A549 (cell line): ENCODE results near the gene OR8J3. TPM values are rescaled to one million over a fixed set of nuclear protein-coding genes. Genes with fewer than 3 reads are reported as not detected.

Experiments
- ATAC-seq, 2 experiments: fragments of 200-7000 bp in 1 of 2; fragments of >200 bp in 1 of 2; cut with Nextera tagmentation in 1 of 2; cut with Tn5 transposase in 1 of 2; 3 replicates each; pipeline versions ENCODE4 v1.8.0 to v1.9.1; 2018 to 2020; ENCODE audit warnings: mild to moderate bottlenecking in 1 of 2, moderate library complexity in 1 of 2
- CTCF ChIA-PET: fragments of 300-600 bp; sonication (Branson Sonifier 250); formaldehyde crosslinking; extraction: SDS; loops from one replicate; lab custom pipeline; 2021; ENCODE audit warnings: antibody characterized with exemption, inconsistent platforms; lab: Yijun Ruan, JAX
- POLR2A ChIA-PET: fragments of 350-600 bp; formaldehyde crosslinking; extraction: SDS; loops from one replicate; lab custom pipeline; 2021; ENCODE audit warnings: antibody characterized with exemption, inconsistent platforms; lab: Yijun Ruan, JAX
- DNase-seq, 2 experiments: peaks; one replicate each; pipeline versions ENCODE4 v3.0.0 to v3.0.0-alpha.2; 2011 to 2016; ENCODE audit warnings: low read depth in 1 of 2, low spot score in 1 of 2
- FAIRE-seq: peaks from 2 replicates; lab custom pipeline; 2011; peaks lifted over from hg19 to GRCh38; lab: Jason Lieb, UNC
- H3K27ac ChIP-seq, 2 experiments: fragments of >200 bp; sonication (Bioruptor Twin); formaldehyde crosslinking; 3 replicates each; pipeline ENCODE4 v1.5.1; 2016 to 2017
- H3K4me1 ChIP-seq: fragments of >200 bp; sonication (Bioruptor Twin); formaldehyde crosslinking; 3 replicates; pipeline ENCODE4 v1.6.1; 2016
- H3K4me2 ChIP-seq: fragments of >200 bp; sonication (Bioruptor Twin); formaldehyde crosslinking; 3 replicates; pipeline ENCODE4 v1.6.1; 2016
- H3K4me3 ChIP-seq: fragments of >200 bp; sonication (Bioruptor Twin); formaldehyde crosslinking; 3 replicates; pipeline ENCODE4 v1.5.1; 2016
- H3K9me3 ChIP-seq: fragments of >200 bp; sonication (Bioruptor Twin); formaldehyde crosslinking; 3 replicates; pipeline ENCODE4 v1.6.1; 2016
- CBX2 ChIP-seq: fragments of 200-600 bp; sonication (generic); IDR thresholded peaks from 2 replicates; pipeline ENCODE4 v1.6.1; 2016; ENCODE audit warnings: low read depth, mild to moderate bottlenecking, borderline replicate concordance
- CEBPB ChIP-seq, 2 experiments: fragments of >200 bp in 1 of 2; sonication (Bioruptor Twin) in 1 of 2; formaldehyde crosslinking in 1 of 2; IDR thresholded peaks; 2 replicates each; pipeline ENCODE4 v1.6.1; 2012 to 2016
- CHD4 ChIP-seq: fragments of 200-600 bp; sonication (generic); IDR thresholded peaks from 2 replicates; pipeline ENCODE4 v1.6.1; 2016; ENCODE audit warnings: antibody characterized with exemption, mild to moderate bottlenecking, borderline replicate concordance
- FOSL2 ChIP-seq, 2 experiments: fragments of 450-650 bp in 1 of 2; fragments of >200 bp in 1 of 2; sonication (Bioruptor Twin) in 1 of 2; formaldehyde crosslinking; IDR thresholded peaks; 2 replicates each; pipeline versions ENCODE4 v1.5.0 to v1.6.1; 2016 to 2020; ENCODE audit warnings: mild to moderate bottlenecking in 1 of 2, moderate library complexity in 1 of 2
- HOXA7 ChIP-seq: fragments of 250-450 bp; sonication (Bioruptor Pico); IDR thresholded peaks from 2 replicates; pipeline ENCODE4 v1.5.0; 2020; ENCODE audit warnings: mild to moderate bottlenecking, moderate library complexity
- JUNB ChIP-seq: fragments of >200 bp; sonication (Bioruptor Twin); formaldehyde crosslinking; IDR thresholded peaks from 2 replicates; pipeline ENCODE4 v1.6.1; 2016
- KDM1A ChIP-seq: fragments of 200-600 bp; sonication (generic); IDR thresholded peaks from 2 replicates; pipeline ENCODE4 v1.6.1; 2016; ENCODE audit warnings: low read depth, mild to moderate bottlenecking
- MYC ChIP-seq: IDR thresholded peaks from 2 replicates; pipeline ENCODE4 v1.6.1; 2012; ENCODE audit warnings: mild to moderate bottlenecking, inconsistent platforms, low read length, improper control_type of control experiment, borderline replicate concordance
- NPAS2 ChIP-seq: fragments of 250-450 bp; sonication (Bioruptor Pico); IDR thresholded peaks from 2 replicates; pipeline ENCODE4 v1.8.0; 2022; ENCODE audit warnings: mild to moderate bottlenecking, moderate library complexity, borderline replicate concordance
- POLR2A ChIP-seq: IDR thresholded peaks from 2 replicates; pipeline ENCODE4 v1.6.1; 2012; ENCODE audit warnings: mild to moderate bottlenecking, low read length
- RAD21 ChIP-seq, 2 experiments: fragments of >200 bp in 1 of 2; sonication (Bioruptor Twin) in 1 of 2; formaldehyde crosslinking in 1 of 2; IDR thresholded peaks in 1 of 2; conservative IDR thresholded peaks in 1 of 2; 2 replicates in 1 of 2; 3 replicates in 1 of 2; pipeline ENCODE4 v1.6.1; 2012 to 2018; ENCODE audit warnings: inconsistent platforms in 1 of 2
- RARB ChIP-seq: fragments of 250-450 bp; sonication (Bioruptor Pico); IDR thresholded peaks from 2 replicates; pipeline ENCODE4 v1.8.0; 2021; ENCODE audit warnings: mild to moderate bottlenecking, moderate library complexity
- RNF2 ChIP-seq: fragments of 200-600 bp; sonication (generic); IDR thresholded peaks from 2 replicates; pipeline ENCODE4 v1.6.1; 2016; ENCODE audit warnings: low read depth, mild to moderate bottlenecking, antibody characterized with exemption, moderate library complexity, borderline replicate concordance
- SMC3 ChIP-seq: fragments of >200 bp; sonication (Bioruptor Twin); formaldehyde crosslinking; IDR thresholded peaks from 3 replicates; pipeline ENCODE4 v1.6.1; 2018; ENCODE audit warnings: inconsistent platforms
- TP53 ChIP-seq: fragments of 250-450 bp; sonication (Bioruptor Pico); IDR thresholded peaks from 2 replicates; pipeline ENCODE4 v1.5.0; 2021; ENCODE audit warnings: mild to moderate bottlenecking, moderate library complexity
- ZC3H11A ChIP-seq: fragments of 450-650 bp; IDR thresholded peaks from 2 replicates; pipeline ENCODE4 v1.6.1; 2014; ENCODE audit warnings: antibody characterized with exemption, mild to moderate bottlenecking
- ZSCAN20 ChIP-seq: fragments of 250-450 bp; sonication (Bioruptor Pico); IDR thresholded peaks from 2 replicates; pipeline ENCODE4 v1.8.0; 2022; ENCODE audit warnings: mild to moderate bottlenecking, moderate library complexity
- WGBS: methylation state at CpG from one replicate; pipeline ENCODE4 v1.1.6; 2017; ENCODE audit errors: missing lambda C conversion rate; 5-methylcytosine and 5-hydroxymethylcytosine counted together
- polyA plus RNA-seq, 4 experiments: library from polyadenylated mRNA; depleted of rRNA in 3 of 4; stranded (reverse); fragments of >200 nt; fragmentation: RNase III in 1 of 4; extraction: RNeasy Plus Mini Kit Qiagen cat#74134 plus additional on column Dnase treatment in 1 of 4; gene quantifications; 2 replicates in 3 of 4; 3 replicates in 1 of 4; pipeline ENCODE4 v1.2.3, GENCODE V29; 2011 to 2017
- small RNA-seq, 6 experiments: library from RNA; depleted of rRNA; stranded (forward); fragments of <200 nt; gene quantifications; one replicate each; pipeline ENCODE3, GENCODE V24; 2012
- TF ChIP-seq, protein P1 (sequence below): fragments of >200 bp; sonication (Bioruptor Twin); formaldehyde crosslinking; IDR thresholded peaks from 3 replicates; pipeline ENCODE4 v1.5.1; 2016

OR8J3 gene
- polyA plus RNA-seq, 2 of the 4 experiments (the other 2 are of a cell fraction) = not detected

DNA sequence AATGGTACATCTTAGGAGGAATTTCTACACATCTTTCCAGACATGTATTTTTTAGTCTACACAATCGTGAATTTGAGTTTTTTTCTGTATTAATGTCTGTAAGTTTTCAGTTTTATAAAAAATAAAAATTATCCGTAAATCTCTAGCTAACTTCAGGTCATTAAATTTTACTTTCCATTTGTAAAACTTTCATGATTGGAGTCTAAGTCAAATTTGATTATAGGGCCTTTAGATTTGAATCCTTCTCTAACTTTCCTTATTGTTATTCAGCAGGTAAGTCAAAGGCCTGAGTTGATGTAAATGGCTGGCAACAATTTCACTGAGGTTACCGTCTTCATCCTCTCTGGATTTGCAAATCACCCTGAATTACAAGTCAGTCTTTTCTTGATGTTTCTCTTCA, 47.0 kb downstream of the OR8J3 start, which contains the start of gene OR8I2:
OR8I2 (plus strand) TSS at position 301 of the 400 bp plus-strand sequence; CDS start at position 301, 0 bp downstream.
- ChIA-PET POLR2A (no interaction called here), CTCF (no interaction called here)
- no peak within 1 kb of the TSS for H3K4me3 ChIP-seq
- TF ChIP-seq MYC (no peak), CEBPB (IDR thresholded peaks at IDR 0.05) (no peak), NPAS2 (no peak), RNF2 (no peak), CHD4 (no peak), HOXA7 (CRISPR knock-in tag) (no peak), ZSCAN20 (CRISPR knock-in tag) (no peak), SMC3 (no peak), ZC3H11A (no peak), CBX2 (no peak), TP53 (no peak), RAD21 (conservative IDR thresholded peaks at IDR 0.05 in 1 of 2, IDR thresholded peaks at IDR 0.05 in 1 of 2) (no peak), FOSL2 (IDR thresholded peaks at IDR 0.05) (no peak), FOSL2 (CRISPR knock-in tag; IDR thresholded peaks at IDR 0.05) (no peak), POLR2A (no peak), KDM1A (no peak), RARB (CRISPR knock-in tag) (no peak)
- H3K27ac ChIP-seq = no peak within 1 kb of the TSS
- H3K4me1 ChIP-seq = no peaks in the 10 kb centered on the region
- DNase-seq (no peak), FAIRE-seq (no peak), ATAC-seq (no peak)
- H3K4me2 ChIP-seq = no peak within 1 kb of the TSS
- WGBS = 8% methylated on average over 3 of the region's 3 CpGs
- H3K9me3 ChIP-seq = no peaks in the 10 kb centered on the region

DNA sequence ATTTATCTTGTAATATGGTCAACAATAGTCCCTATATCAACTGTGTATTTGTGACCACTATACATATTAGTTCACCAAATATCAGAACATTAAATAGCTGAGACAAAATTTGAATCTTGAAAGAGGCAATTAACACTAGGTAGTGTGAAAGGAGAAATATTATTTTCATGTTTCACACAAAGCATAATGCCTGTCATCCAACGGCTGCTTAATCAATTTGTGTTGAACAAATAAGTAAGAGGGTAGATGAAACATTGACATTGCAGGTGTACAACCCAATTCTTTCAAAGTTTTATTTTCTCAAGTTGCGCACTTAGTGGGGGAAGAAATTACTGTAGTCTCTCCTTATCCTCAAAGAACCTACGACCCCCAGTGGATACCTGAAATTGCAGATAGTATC, 50.3 kb downstream of the OR8J3 start:
- H3K27ac ChIP-seq = no peak overlapping the region
- no peaks in the 10 kb centered on the region for H3K9me3 ChIP-seq
- H3K4me3 ChIP-seq = no peak overlapping the region
- TF ChIP-seq SMC3 = peak; percentile 19; the same call in 1 of the 3 replicates
- TF ChIP-seq, protein P1, sequence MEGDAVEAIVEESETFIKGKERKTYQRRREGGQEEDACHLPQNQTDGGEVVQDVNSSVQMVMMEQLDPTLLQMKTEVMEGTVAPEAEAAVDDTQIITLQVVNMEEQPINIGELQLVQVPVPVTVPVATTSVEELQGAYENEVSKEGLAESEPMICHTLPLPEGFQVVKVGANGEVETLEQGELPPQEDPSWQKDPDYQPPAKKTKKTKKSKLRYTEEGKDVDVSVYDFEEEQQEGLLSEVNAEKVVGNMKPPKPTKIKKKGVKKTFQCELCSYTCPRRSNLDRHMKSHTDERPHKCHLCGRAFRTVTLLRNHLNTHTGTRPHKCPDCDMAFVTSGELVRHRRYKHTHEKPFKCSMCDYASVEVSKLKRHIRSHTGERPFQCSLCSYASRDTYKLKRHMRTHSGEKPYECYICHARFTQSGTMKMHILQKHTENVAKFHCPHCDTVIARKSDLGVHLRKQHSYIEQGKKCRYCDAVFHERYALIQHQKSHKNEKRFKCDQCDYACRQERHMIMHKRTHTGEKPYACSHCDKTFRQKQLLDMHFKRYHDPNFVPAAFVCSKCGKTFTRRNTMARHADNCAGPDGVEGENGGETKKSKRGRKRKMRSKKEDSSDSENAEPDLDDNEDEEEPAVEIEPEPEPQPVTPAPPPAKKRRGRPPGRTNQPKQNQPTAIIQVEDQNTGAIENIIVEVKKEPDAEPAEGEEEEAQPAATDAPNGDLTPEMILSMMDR = peak; percentile 38
- peak; percentile 47 to 53; a peak in 3 of 5 replicates for TF ChIP-seq RAD21 (conservative IDR thresholded peaks at IDR 0.05 in 1 of 2, IDR thresholded peaks at IDR 0.05 in 1 of 2)
- TF ChIP-seq JUNB = no peak
- H3K4me1 ChIP-seq = no peaks in the 10 kb centered on the region
- FAIRE-seq (no peak), ATAC-seq (no peak), DNase-seq (peak in 1 of 2 experiments; percentile 6)
- ChIA-PET CTCF (no interaction called here), POLR2A (no interaction called here)
- no peak overlapping the region for H3K4me2 ChIP-seq
- WGBS = under 1% methylated on average over 3 of the region's 3 CpGs

Small RNA genes within 50 kb of the gene (small RNA-seq; reads per million reads assigned to genes)
- gene OR8I4P = 0 reads per million in 6 experiments

Other genes with a start within 250 kb of the OR8J3 start
- gene OR5W2, start 225.6 kb downstream of the OR8J3 start, polyA plus RNA-seq (2011; rRNA removed) = not detected in 2 replicates
- not detected in 3 replicates for gene OR5W2, start 225.6 kb downstream of the OR8J3 start, polyA plus RNA-seq (2017; fragmentation: RNase III; extraction: RNeasy Plus Mini Kit Qiagen cat#74134 plus additional on column Dnase treatment)
- not detected in 2 replicates for gene OR5I1, start 203.8 kb downstream of the OR8J3 start, polyA plus RNA-seq (2011; rRNA removed)
- gene OR5I1, start 203.8 kb downstream of the OR8J3 start, polyA plus RNA-seq (2017; fragmentation: RNase III; extraction: RNeasy Plus Mini Kit Qiagen cat#74134 plus additional on column Dnase treatment) = not detected in 3 replicates
- gene OR10AG1, start 170.3 kb downstream of the OR8J3 start, polyA plus RNA-seq (2011; rRNA removed) = not detected in 2 replicates
- gene OR10AG1, start 170.3 kb downstream of the OR8J3 start, polyA plus RNA-seq (2017; fragmentation: RNase III; extraction: RNeasy Plus Mini Kit Qiagen cat#74134 plus additional on column Dnase treatment) = not detected in 3 replicates
- gene OR5F1, start 145.6 kb downstream of the OR8J3 start, polyA plus RNA-seq (2011; rRNA removed) = not detected in 2 replicates
- gene OR5F1, start 145.6 kb downstream of the OR8J3 start, polyA plus RNA-seq (2017; fragmentation: RNase III; extraction: RNeasy Plus Mini Kit Qiagen cat#74134 plus additional on column Dnase treatment) = not detected in 3 replicates
- not detected in 2 replicates for gene OR5AS1, start 112.5 kb downstream of the OR8J3 start, polyA plus RNA-seq (2011; rRNA removed)
- gene OR5AS1, start 112.5 kb downstream of the OR8J3 start, polyA plus RNA-seq (2017; fragmentation: RNase III; extraction: RNeasy Plus Mini Kit Qiagen cat#74134 plus additional on column Dnase treatment) = not detected in 3 replicates
- not detected in 2 replicates for gene OR8I2, start 46.9 kb downstream of the OR8J3 start, polyA plus RNA-seq (2011; rRNA removed)
- not detected in 3 replicates for gene OR8I2, start 46.9 kb downstream of the OR8J3 start, polyA plus RNA-seq (2017; fragmentation: RNase III; extraction: RNeasy Plus Mini Kit Qiagen cat#74134 plus additional on column Dnase treatment)
- not detected in 2 replicates for gene OR8H2, start 36.5 kb downstream of the OR8J3 start, polyA plus RNA-seq (2011; rRNA removed)
- gene OR8H2, start 36.5 kb downstream of the OR8J3 start, polyA plus RNA-seq (2017; fragmentation: RNase III; extraction: RNeasy Plus Mini Kit Qiagen cat#74134 plus additional on column Dnase treatment) = not detected in 3 replicates
- gene OR8H3, start 17.8 kb downstream of the OR8J3 start, polyA plus RNA-seq (2011; rRNA removed) = not detected in 2 replicates
- not detected in 3 replicates for gene OR8H3, start 17.8 kb downstream of the OR8J3 start, polyA plus RNA-seq (2017; fragmentation: RNase III; extraction: RNeasy Plus Mini Kit Qiagen cat#74134 plus additional on column Dnase treatment)
- gene OR8K5, start 20.1 kb upstream of the OR8J3 start, polyA plus RNA-seq (2011; rRNA removed) = not detected in 2 replicates
- gene OR8K5, start 20.1 kb upstream of the OR8J3 start, polyA plus RNA-seq (2017; fragmentation: RNase III; extraction: RNeasy Plus Mini Kit Qiagen cat#74134 plus additional on column Dnase treatment) = not detected in 3 replicates
- not detected in 2 replicates for gene OR5J2, start 36.4 kb upstream of the OR8J3 start, polyA plus RNA-seq (2011; rRNA removed)
- gene OR5J2, start 36.4 kb upstream of the OR8J3 start, polyA plus RNA-seq (2017; fragmentation: RNase III; extraction: RNeasy Plus Mini Kit Qiagen cat#74134 plus additional on column Dnase treatment) = not detected in 3 replicates
- gene OR5T2, start 94.1 kb upstream of the OR8J3 start, polyA plus RNA-seq (2011; rRNA removed) = not detected in 2 replicates
- gene OR5T2, start 94.1 kb upstream of the OR8J3 start, polyA plus RNA-seq (2017; fragmentation: RNase III; extraction: RNeasy Plus Mini Kit Qiagen cat#74134 plus additional on column Dnase treatment) = not detected in 3 replicates
- gene OR5T3, start 112.1 kb upstream of the OR8J3 start, polyA plus RNA-seq (2011; rRNA removed) = not detected in 2 replicates
- gene OR5T3, start 112.1 kb upstream of the OR8J3 start, polyA plus RNA-seq (2017; fragmentation: RNase III; extraction: RNeasy Plus Mini Kit Qiagen cat#74134 plus additional on column Dnase treatment) = not detected in 3 replicates
- not detected in 2 replicates for gene OR5T1, start 134.0 kb upstream of the OR8J3 start, polyA plus RNA-seq (2011; rRNA removed)
- gene OR5T1, start 134.0 kb upstream of the OR8J3 start, polyA plus RNA-seq (2017; fragmentation: RNase III; extraction: RNeasy Plus Mini Kit Qiagen cat#74134 plus additional on column Dnase treatment) = not detected in 3 replicates
- gene OR8H1, start 152.1 kb upstream of the OR8J3 start, polyA plus RNA-seq (2011; rRNA removed) = not detected in 2 replicates
- not detected in 3 replicates for gene OR8H1, start 152.1 kb upstream of the OR8J3 start, polyA plus RNA-seq (2017; fragmentation: RNase III; extraction: RNeasy Plus Mini Kit Qiagen cat#74134 plus additional on column Dnase treatment)
- not detected in 2 replicates for gene OR8K3, start 174.9 kb upstream of the OR8J3 start, polyA plus RNA-seq (2011; rRNA removed)
- gene OR8K3, start 174.9 kb upstream of the OR8J3 start, polyA plus RNA-seq (2017; fragmentation: RNase III; extraction: RNeasy Plus Mini Kit Qiagen cat#74134 plus additional on column Dnase treatment) = not detected in 3 replicates
- not detected in 2 replicates for gene OR8K1, start 205.8 kb upstream of the OR8J3 start, polyA plus RNA-seq (2011; rRNA removed)
- not detected in 3 replicates for gene OR8K1, start 205.8 kb upstream of the OR8J3 start, polyA plus RNA-seq (2017; fragmentation: RNase III; extraction: RNeasy Plus Mini Kit Qiagen cat#74134 plus additional on column Dnase treatment)
- gene OR8J1, start 214.1 kb upstream of the OR8J3 start, polyA plus RNA-seq (2011; rRNA removed) = not detected in 2 replicates
- gene OR8J1, start 214.1 kb upstream of the OR8J3 start, polyA plus RNA-seq (2017; fragmentation: RNase III; extraction: RNeasy Plus Mini Kit Qiagen cat#74134 plus additional on column Dnase treatment) = not detected in 3 replicates
- gene OR8U1, start 235.4 kb upstream of the OR8J3 start, polyA plus RNA-seq (2011; rRNA removed) = not detected in 2 replicates
- not detected in 3 replicates for gene OR8U1, start 235.4 kb upstream of the OR8J3 start, polyA plus RNA-seq (2017; fragmentation: RNase III; extraction: RNeasy Plus Mini Kit Qiagen cat#74134 plus additional on column Dnase treatment)